ENCODE measurements around the gene ZNF135.

The ZNF135 gene

DNA sequence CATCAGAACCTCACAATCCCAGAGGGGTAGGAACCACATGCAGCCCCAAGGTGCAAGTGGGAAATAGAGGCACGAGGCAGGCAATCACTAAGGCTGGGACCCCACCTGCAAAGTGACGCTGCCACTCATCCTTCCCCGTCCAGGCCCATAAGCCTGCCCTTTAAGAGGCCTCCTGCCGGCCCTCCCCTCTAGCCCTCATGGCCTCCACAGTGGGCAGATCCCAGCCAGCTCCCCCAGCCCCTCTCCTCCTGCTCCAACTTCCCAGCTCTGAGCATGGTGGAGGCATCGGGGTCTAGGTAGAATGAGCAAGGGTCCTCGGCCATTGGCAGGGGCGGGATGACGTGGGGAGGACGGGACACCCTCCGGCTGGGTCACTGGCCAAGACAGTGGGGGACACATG, 36.2 kb downstream of the ZNF135 start:
- peaks cover 12% of the 10 kb centered on the region for H3K4me1 Mint-ChIP-seq (ENCODE audit: low read depth)
- no peak overlapping the region for H3K4me3 Mint-ChIP-seq
- H3K27me3 Mint-ChIP-seq = no peaks in the 10 kb centered on the region
- H3K9me3 Mint-ChIP-seq = peaks cover 42% of the 10 kb centered on the region
- no peak for DNase-seq
- peaks cover 56% of the 10 kb centered on the region for H3K36me3 Mint-ChIP-seq (ENCODE audit: low read depth)
- H3K27ac Mint-ChIP-seq = no peak overlapping the region

DNA sequence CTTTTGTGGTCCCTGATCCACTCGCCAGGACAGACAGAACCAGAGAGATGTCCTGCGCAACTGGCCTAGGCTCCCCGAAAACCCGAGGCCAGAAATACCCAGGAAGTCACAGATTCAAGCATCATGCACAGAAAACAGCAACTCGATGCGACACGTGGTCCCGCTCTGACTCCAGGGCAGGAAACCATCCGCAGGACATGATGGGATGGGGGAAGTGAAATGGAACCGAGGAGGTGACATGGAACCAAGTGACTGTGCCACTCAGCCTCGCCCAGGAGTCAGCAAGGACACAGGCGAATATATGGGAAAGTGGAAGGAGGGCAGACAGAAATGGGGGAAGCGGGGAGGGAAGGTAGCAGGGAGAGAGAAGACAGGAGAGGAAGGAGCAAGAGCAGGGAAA, 37.8 kb downstream of the ZNF135 start:
- Mint-ChIP-seq H3K4me1 (ENCODE audit: low read depth) (peaks cover 12% of the 10 kb centered on the region), H3K9me3 (peaks cover 37% of the 10 kb centered on the region), H3K4me3 (peak overlapping the region; percentile 64), H3K36me3 (ENCODE audit: low read depth) (peaks cover 52% of the 10 kb centered on the region), H3K27ac (no peak overlapping the region), H3K27me3 (no peaks in the 10 kb centered on the region)
- no peak for DNase-seq

DNA sequence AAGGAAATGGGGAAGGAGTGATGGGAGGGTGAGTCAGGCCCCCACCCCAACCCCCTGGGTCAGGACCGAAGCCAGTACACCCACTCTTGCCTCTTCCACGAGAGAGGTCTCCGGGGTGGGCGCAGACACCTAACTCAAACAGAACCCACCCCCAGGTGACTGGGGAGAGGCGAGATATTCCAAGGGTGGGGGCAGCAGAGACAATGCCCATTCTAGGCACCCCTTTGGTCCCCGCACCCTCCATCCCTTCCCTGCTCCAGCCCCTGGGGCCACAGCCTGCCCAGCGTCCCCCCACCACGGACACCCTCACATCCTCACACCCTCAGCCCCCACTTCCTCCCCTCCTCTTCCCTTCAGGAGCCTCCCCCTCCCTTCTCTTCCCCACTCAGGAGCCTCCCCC, 38.3 kb downstream of the ZNF135 start:
- H3K4me3 Mint-ChIP-seq = peak overlapping the region; percentile 64
- H3K27me3 Mint-ChIP-seq = no peaks in the 10 kb centered on the region
- peaks cover 12% of the 10 kb centered on the region for H3K4me1 Mint-ChIP-seq (ENCODE audit: low read depth)
- H3K9me3 Mint-ChIP-seq = peaks cover 35% of the 10 kb centered on the region
- no peak overlapping the region for H3K27ac Mint-ChIP-seq
- no peak for DNase-seq
- H3K36me3 Mint-ChIP-seq (ENCODE audit: low read depth) = peaks cover 49% of the 10 kb centered on the region

DNA sequence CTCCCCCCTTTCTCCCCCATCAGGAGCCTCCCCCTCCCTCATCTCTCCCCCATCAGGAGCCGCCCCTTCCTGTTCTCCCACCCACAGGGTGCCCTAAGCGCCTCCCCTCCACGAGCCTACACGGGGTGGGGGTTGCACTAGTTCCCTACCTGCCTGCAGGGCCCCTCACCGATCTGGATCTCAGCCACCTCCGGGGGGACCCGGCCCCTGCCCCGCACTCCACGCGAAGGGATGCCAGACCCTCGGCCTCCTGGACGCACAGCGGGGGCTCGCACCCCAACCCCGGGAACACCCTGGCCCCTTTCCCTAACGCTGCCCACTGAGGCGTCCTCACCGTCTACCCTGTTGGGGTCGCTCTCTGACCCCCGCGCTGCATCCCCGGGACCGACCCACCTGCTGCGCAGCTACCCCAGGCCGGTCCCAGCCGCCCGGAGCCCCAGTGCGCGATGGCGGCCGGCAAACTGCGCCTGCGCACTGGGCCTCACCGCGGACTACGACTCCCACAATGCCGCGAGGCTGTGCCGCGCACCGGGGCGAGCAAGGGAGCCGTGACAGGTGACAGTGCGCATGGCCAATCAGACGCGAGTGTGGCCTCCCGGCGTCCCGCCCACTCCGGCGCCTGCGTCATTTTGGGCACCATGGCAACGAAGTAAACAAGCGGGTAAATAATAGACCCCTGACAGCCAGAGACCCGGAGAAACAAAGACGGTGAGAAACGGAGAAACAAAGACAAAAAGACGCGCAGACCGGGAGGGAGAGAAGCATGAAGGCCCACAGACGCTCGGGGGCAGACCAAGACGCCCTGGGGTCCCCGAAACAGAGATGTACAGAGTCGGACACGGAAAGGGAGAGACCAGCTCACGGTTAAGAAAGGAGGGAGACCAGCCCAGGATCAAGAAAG, 38.9 kb downstream of the ZNF135 start, which contains the start of gene ZSCAN18:
ZSCAN18 (minus strand) TSS at position 451 of the 901 bp plus-strand sequence. CDS start 7,964 bp downstream, outside the sequence.
- H3K4me3 Mint-ChIP-seq = peak within 1 kb of the TSS; percentile 79
- no peaks in the 10 kb centered on the region for H3K27me3 Mint-ChIP-seq
- peak; percentile 96 for DNase-seq
- peaks cover 51% of the 10 kb centered on the region for H3K36me3 Mint-ChIP-seq (ENCODE audit: low read depth)
- peak within 1 kb of the TSS; percentile 97 for H3K27ac Mint-ChIP-seq
- H3K9me3 Mint-ChIP-seq = peaks cover 36% of the 10 kb centered on the region
- peaks cover 12% of the 10 kb centered on the region for H3K4me1 Mint-ChIP-seq (ENCODE audit: low read depth)

DNA sequence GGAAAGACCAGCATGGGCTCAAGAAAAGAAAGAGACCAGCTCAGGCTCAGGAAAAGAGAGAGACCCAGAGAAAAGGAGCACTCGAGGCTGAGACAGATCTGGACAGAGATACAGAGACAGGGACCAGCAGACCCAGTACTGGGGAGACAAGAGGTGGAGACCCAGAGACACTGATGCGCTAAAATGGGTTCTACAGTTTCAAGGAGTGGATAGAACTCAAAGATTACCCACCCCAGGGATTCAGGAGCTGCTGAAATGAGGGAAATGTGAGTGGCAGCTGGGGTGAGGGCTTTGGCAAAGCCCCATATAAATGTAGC, 39.6 kb downstream of the ZNF135 start:
- no peak for DNase-seq
- H3K4me3 Mint-ChIP-seq = peak overlapping the region; percentile 79
- peaks cover 36% of the 10 kb centered on the region for H3K9me3 Mint-ChIP-seq
- H3K27ac Mint-ChIP-seq = peak overlapping the region; percentile 97
- H3K4me1 Mint-ChIP-seq (ENCODE audit: low read depth) = peaks cover 12% of the 10 kb centered on the region
- peaks cover 53% of the 10 kb centered on the region for H3K36me3 Mint-ChIP-seq (ENCODE audit: low read depth)
- no peaks in the 10 kb centered on the region for H3K27me3 Mint-ChIP-seq

DNA sequence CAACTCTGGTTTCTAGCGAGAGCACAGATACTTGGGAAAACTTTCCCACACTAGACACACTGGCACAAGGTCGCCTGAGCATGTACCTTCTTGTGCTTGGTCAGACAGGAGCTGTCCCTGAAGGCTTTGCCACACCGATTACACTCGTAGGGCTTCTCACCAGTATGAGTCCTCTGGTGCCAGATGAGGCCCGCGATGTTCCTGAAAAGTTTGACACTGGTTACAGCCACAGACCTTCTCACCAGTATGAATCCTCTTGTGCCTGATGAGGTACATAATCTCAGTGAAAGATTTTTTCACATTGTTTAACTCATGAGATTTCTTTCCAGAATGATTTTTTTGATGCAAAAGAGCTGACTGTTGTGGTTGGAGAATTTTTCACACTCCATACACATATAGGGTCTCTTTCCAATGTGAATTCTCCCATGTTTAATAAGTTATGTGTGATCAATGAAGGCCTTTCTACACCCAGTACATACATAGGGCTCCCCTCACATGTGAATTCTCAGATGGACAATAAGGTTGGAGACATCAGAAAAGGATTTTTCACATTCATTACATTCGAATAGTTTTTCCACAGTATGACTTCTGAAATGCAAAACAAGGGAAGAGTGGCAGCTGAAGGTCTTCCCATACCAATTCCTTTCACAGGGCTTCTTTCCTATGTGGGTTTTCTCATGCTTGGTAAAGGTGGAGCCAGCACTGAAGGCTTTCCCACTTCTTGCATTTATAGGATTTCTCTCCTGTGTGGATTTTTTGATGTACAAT, 48.9 kb downstream of the ZNF135 start:
- no peak overlapping the region for H3K27ac Mint-ChIP-seq
- DNase-seq = no peak
- no peaks in the 10 kb centered on the region for H3K27me3 Mint-ChIP-seq
- H3K4me1 Mint-ChIP-seq (ENCODE audit: low read depth) = no peaks in the 10 kb centered on the region
- no peak overlapping the region for H3K4me3 Mint-ChIP-seq
- H3K9me3 Mint-ChIP-seq = peaks cover 59% of the 10 kb centered on the region
- peaks cover 57% of the 10 kb centered on the region for H3K36me3 Mint-ChIP-seq (ENCODE audit: low read depth)

DNA sequence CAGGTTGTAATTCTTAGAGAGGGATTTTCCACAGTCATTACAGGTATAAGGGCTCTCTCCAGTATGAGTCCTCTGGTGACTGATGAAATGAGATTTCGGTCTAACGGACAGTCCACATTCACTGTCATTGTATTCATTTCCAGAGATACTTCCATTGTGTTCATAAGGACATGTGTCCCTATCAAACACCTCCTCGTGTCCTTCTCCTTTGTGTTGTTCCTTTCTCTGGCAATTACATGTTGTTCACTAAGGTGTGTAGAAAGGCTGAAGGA, 49.4 kb downstream of the ZNF135 start:
- H3K36me3 Mint-ChIP-seq (ENCODE audit: low read depth) = peaks cover 57% of the 10 kb centered on the region
- H3K27me3 Mint-ChIP-seq = no peaks in the 10 kb centered on the region
- no peak overlapping the region for H3K27ac Mint-ChIP-seq
- no peak for DNase-seq
- H3K4me3 Mint-ChIP-seq = no peak overlapping the region
- H3K4me1 Mint-ChIP-seq (ENCODE audit: low read depth) = no peaks in the 10 kb centered on the region
- H3K9me3 Mint-ChIP-seq = peaks cover 59% of the 10 kb centered on the region

DNA sequence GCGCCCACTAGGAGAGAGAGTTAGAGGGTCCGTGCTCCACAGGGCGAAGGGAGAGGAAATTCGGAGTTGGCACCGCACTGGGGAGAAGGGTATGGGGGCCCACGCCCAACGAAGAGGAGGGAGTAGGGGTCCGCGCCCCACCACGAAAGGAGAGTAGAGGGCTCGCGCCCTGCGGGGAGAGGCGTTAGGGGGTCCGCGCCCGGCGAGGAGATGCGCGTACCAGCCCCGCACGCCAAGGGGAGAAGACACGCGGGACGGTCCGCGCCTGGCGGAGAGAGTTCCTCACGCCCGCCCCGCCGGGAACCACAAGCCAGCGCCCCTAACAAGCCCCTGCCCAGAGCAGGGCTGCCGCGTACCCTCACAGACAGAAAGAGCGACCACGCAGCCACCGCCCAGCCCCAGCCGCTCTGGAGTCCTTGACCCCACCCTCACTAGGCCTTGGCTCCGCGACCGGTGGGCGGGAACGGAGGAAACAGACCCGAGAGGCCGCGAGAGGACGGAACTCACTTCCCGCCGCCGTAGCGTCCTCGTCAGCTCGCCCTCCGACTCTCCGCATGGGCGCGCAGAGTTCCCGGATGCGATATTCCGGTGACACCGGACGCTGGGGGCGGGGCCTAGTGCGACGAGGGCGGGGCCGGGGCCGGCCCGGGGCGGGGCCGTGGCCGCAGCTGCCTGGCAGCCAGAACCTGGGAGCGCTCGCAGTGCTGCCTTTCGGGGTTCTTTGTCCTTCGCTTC, 58.9 kb downstream of the ZNF135 start:
- no peaks in the 10 kb centered on the region for H3K4me1 Mint-ChIP-seq (ENCODE audit: low read depth)
- no peak for DNase-seq
- H3K27ac Mint-ChIP-seq = no peak overlapping the region
- peaks cover 60% of the 10 kb centered on the region for H3K36me3 Mint-ChIP-seq (ENCODE audit: low read depth)
- no peak overlapping the region for H3K4me3 Mint-ChIP-seq
- H3K27me3 Mint-ChIP-seq = peaks cover 22% of the 10 kb centered on the region
- H3K9me3 Mint-ChIP-seq = peaks cover 72% of the 10 kb centered on the region

DNA sequence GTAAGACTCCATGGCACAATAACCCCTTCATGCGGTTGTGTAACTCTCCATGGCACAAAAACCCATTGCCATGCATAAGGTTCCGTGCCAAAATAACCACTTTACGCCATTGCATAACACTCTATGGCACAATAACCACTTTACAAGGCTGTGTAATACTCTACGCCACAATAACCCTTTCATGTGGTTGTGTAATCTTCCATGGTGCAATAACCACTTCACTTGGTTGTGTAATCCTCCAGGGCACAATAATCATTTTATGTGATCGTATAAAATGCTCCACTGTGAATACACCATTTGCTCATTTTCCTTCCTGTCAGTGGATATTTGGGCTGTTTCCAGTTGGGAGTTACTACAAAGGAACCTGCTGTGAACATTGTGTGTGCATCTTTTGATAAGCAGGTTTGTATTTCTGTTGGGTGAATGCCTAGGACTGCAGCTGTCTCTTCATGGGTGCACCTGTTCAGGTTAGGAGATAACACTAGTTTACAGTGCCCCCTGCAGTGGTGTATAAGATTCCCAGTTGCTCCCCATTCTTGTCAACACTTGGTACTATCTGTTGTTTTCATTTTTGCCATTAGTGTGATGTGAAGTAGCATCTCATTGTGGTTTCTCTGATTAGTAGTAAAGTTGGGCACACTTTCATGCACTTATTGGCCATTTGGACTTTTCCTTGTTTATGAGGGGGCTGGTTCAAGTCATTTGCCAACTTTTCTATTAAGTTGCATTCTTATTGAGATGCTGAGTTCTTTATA, 60.1 kb downstream of the ZNF135 start:
- Mint-ChIP-seq H3K27me3 (peaks cover 22% of the 10 kb centered on the region), H3K4me3 (no peak overlapping the region), H3K4me1 (ENCODE audit: low read depth) (no peaks in the 10 kb centered on the region), H3K27ac (no peak overlapping the region), H3K36me3 (ENCODE audit: low read depth) (peaks cover 59% of the 10 kb centered on the region), H3K9me3 (peaks cover 77% of the 10 kb centered on the region)
- no peak for DNase-seq

Data from activated T-cell treated with anti-CD3 and anti-CD28 coated beads, Interleukin-2, amount 50 U/mL, for 24 hours (primary cell).